ENCODE results near the gene KIF3A.

DNA sequence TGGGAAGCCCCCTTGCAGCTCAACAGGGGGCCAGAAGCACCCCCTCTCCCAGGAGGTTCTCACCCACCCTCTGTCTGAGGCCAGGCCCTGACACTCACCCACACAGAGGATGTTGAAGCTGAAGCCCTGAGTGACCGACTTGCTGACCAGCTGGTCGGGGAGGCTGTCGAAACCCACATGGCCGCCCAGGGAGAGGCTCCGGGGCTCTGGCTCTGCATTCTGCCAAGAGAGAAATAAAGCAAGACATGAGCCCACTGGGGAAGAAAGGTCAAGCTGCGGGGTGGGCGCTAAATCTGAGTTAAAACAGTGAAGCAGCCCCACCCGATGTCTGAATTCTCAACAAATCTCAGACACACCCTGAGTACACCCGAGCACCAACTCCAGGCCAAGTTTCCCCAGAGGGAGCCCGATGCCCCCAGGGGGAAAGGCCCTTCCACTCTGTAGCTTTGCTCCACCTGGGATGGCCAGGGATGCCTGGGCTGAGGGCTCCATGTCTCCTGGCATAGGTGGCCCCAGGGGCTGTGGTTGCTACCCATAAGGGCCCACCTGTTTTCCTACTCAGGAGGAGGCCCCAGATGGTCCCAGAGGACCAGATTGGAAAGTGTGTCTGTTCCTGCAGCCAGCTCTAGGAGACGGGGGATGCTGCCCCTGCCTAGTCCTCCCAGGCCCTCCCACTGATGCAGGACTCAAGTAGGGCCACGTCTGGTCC is 28.1 kb upstream of the KIF3A start:
- no peak for TF ChIP-seq HDAC2 (IDR thresholded peaks at IDR 0.05; ENCODE audit: borderline replicate concordance in 1 of 2, low read depth in 2 of 2, low read length in 2 of 2)
- TF ChIP-seq, protein P1, sequence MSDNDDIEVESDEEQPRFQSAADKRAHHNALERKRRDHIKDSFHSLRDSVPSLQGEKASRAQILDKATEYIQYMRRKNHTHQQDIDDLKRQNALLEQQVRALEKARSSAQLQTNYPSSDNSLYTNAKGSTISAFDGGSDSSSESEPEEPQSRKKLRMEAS (IDR thresholded peaks at IDR 0.05): no peak
